Left ventricle myocardium superior (tissue), 1 donor: ENCODE measurements around the gene FRRS1. TPM values are rescaled to one million over a fixed set of nuclear protein-coding genes. Genes with fewer than 3 reads are reported as not detected.
"Not testable (repeated sequence)": the region's sequence is repeated elsewhere in the genome, so short reads cannot be mapped to it uniquely, and the experiment has no call there.

Experiments used
- ATAC-seq: fragments of 200-7000 bp; cut with Tn5 transposase; one replicate; pipeline ENCODE4 v1.9.1; 2020; ENCODE audit warnings: mild to moderate bottlenecking, moderate library complexity
- DNase-seq: peaks from one replicate; pipeline ENCODE4 v3.0.0-alpha.2; 2020
- intact Hi-C: fragments of 100-400 bp; cut with micrococcal nuclease; formaldehyde crosslinking; loops from one replicate; pipeline ENCODE4 v1.11.0; 2022
- long read RNA-seq: library from polyadenylated mRNA; unstranded; transcript quantifications from one replicate; pipeline ENCODE4 v2.0.0, GENCODE V29; 2021
- total RNA-seq: library from RNA; stranded (reverse); fragmentation: NEBNext Ultra II Directional; extraction: Animal tissue kit (Norgen Biotek cat#: 25700); gene quantifications from one replicate; pipeline ENCODE4 v1.2.1, GENCODE V29; 2021
- donor health status: DM: no; HTN: yes; CAD: no; lungs with severe emphysema.

FRRS1 gene
- total RNA-seq = 3.3 TPM
- long read RNA-seq, partial matches to known transcripts = 1 of 2 reads
- long read RNA-seq, other reads (novel, unspliced or antisense) = 1 of 2 reads

DNA sequence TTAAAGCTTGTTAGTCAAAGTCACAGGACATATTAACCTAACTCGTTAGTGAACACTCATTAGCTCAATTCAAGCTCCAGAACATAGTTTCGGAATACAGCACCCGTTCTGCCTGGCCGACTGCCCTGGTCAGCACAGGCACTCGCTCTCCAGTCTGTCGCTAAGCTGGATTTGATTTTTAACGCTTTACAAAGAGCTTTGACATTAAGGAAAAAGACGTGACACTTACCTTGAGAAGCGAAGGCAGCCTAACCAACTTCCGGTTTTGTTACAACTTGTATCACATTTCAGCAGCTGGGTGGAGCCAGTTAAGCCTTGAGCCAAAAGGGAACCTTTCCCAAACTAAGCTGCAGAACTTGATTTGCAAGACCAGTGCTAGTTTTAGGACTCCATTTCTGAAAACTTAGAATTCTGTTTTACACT, at the start of gene FRRS1:
TSS of gene FRRS1 (minus strand) at position 258 of the 423 bp plus-strand sequence. CDS start 17,867 bp downstream, outside the sequence.
- intact Hi-C loops = no loop called here
- peak; percentile 83 for ATAC-seq
- DNase-seq = peak; percentile 71

DNA sequence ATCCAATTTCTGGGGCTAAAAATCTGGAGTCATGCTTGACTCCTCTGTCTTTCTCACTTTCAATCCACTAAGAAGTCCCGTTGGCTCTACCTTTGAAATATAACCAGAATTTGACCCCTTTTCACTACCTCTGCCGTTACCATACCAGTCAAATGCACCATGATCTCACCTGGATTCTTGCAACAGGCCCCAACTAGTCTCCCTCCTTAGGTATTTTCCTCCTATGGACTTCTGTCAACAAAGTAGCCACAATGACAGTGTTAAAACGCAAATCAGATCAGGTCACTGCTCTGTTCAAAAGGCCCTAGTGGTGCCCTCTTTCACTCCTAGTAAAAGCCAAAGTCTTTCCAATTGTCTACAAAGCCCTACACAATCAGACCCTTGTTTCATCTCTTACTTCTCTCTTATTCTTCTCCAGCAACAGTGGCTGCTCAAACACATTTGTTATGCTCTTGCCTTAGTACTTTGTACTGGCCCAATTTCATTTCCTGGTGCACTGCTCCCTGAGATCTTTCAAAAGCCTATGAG, 48.0 kb upstream of the FRRS1 start:
- ATAC-seq = no peak
- intact Hi-C loops = no loop called here
- no peak for DNase-seq

- DNase-seq (no peak), ATAC-seq (no peak)
- intact Hi-C loops = no loop called here
Measured at GRCh38 chr1:99811747-99812146, 45.3 kb upstream of the FRRS1 start.

DNA sequence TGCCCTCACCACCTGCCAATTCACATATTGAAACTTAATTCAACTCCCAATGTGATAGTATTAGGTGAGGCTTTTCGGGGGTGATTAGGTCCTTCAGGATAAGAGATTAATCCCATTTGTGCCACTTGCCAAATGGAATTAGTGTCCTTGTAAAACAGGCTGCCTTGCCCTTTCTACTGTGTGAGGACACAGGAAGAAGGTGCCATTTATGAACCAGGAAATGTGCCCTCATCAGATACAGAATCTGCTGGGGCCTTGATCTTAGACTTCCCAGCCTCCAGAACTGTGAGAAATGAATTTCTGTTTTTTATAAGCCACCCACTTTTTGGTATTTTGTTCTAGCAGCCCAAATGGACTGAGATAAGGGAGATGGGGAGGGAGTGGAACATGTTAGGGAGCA, 44.6 kb upstream of the FRRS1 start:
- ATAC-seq = no peak
- intact Hi-C loops = no loop called here
- DNase-seq = no peak

DNA sequence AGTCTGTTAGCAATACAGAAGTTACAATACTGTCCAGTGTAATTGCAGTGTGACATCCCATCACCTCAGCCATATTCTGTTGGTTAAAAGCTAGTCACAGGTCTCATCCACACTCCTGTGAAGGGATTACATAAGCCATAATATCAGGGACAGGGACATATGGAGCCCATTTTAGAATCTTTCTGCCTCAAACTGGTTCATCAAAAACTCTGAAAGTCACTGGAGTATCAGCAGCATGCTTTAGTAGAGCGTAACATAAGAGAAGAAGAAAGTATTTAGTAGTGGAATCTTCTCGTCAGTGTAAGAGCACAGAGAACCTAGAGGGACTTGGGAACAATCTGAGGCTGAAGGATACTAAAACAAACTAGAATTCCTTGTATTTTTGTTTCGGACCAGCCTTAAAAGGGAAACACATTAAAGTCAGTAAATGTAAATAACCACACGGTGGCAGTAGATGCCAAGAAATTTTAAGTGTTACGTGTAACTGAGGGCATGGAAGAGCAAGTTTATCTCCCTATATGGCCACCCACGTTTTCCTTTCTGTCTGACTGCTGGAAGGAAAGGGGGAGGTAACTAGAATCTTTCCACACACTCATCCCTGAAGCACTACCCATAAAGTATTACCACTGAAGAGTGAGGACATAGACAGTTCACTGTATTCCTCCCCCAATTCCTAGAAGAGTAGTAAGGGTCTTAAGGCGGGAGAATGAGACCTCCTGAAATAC, 42.1 kb upstream of the FRRS1 start:
- no peak for DNase-seq
- intact Hi-C loops = loop anchor here (10.0 kb wide), 1 partner anchor 646 kb away; no protein-coding TSS in a partner anchor

DNA sequence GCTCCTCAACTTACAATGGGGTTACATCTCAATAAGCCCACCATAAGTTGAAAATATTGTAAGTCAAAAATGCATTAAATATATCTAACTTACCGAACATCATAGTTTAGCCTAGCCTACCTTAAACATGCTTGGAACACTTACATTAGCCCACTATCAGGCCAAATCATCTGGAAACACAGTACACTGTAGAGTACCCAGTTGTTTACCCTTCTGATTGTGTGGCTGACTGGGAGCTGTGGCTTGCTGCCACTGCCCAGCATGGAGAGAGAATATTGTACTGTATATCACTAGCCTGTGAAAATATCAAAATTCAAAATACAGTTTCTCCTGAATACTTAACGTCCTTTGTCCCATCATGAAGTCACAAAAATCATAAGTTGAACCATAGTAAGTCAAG, 40.4 kb upstream of the FRRS1 start:
- intact Hi-C loops = loop anchor here (10.0 kb wide), 1 partner anchor 648 kb away; no protein-coding TSS in a partner anchor
- DNase-seq = no peak
- no peak for ATAC-seq

More for the DNA sequence above, 42.1 kb upstream of the FRRS1 start:
- ATAC-seq = peak; percentile 92

DNA sequence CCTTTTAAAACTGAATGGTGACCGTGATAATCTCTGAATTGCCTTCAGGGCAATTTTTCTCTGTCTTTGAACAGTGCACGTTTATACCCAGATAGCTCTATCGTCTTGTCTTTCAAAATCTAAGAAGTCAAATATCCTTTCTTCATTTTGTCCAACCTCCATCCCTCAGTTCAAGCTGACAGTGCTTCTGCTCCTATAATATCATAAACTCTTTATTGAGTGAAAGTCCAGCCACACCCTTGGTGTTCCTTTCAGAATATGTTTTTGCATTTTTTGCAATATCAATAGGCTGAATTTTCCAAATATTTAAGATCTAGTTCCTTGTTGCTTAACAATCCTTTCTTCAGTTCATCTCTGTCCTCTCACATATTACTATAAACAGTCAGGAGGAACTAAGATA, 35.1 kb upstream of the FRRS1 start:
- intact Hi-C loops = loop anchor here (10.0 kb wide), 1 partner anchor 653 kb away; no protein-coding TSS in a partner anchor
- DNase-seq (no peak), ATAC-seq (no peak)

- DNase-seq, ATAC-seq, intact Hi-C loops: not testable (repeated sequence)
Measured at GRCh38 chr1:99793861-99794260, 27.4 kb upstream of the FRRS1 start.

GRCh38 chr1:99789715-99790114, 23.3 kb upstream of the FRRS1 start:
- ATAC-seq = no peak
- no peak for DNase-seq
- intact Hi-C loops = no loop called here

GRCh38 chr1:99788896-99789295, 22.5 kb upstream of the FRRS1 start:
- ATAC-seq (no peak), DNase-seq (no peak)
- intact Hi-C loops = no loop called here

GRCh38 chr1:99786751-99787501, 20.5 kb upstream of the FRRS1 start:
- no peak for ATAC-seq
- intact Hi-C loops = no loop called here
- no peak for DNase-seq

GRCh38 chr1:99784809-99785255, 18.4 kb upstream of the FRRS1 start:
- DNase-seq (no peak), ATAC-seq (no peak)
- intact Hi-C loops = no loop called here

DNA sequence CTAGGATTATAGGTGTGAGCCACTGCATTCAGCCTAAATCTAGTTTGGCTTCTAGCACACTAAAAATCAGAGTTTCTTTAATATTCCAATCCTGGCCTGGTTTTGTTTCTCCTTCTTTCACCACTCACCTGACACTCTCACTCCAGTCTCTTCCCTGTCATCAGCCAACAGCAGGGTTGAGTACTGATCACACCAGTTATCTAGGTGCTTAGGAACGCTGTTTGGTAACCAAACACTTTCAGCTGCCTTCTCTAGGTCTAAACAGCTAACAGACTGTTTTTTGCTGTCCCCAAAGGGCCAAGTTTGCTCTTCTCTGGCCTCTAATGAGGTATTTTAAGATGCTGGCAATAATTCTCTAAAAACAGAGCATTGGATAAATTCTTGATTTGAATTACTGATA, 17.7 kb upstream of the FRRS1 start:
- no peak for DNase-seq
- ATAC-seq = peak; percentile 85
- intact Hi-C loops = no loop called here

DNA sequence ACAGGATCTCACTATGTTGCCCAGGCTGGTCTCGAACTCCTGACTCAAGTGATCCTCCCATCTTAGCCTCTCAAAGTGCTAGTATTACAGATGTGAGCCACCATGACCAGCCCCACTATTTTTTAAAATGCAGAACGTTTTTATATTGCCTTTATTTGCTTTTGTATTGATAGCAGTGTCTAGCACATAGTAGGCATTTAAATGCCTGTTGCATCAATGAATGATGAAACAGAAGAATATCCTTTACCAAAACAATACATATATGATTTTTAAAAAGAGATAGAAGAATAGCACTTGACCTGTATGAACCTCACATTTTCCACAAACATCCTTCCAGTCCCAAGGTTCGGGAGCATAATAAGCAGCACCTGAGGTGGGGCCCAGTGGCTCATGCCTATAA, 16.5 kb upstream of the FRRS1 start:
- DNase-seq (no peak), ATAC-seq (no peak)
- intact Hi-C loops = no loop called here

GRCh38 chr1:99782397-99782796, 16.0 kb upstream of the FRRS1 start:
- DNase-seq (no peak), ATAC-seq (no peak)
- intact Hi-C loops = no loop called here

- intact Hi-C loops = no loop called here
- DNase-seq = peak; percentile 45
- peak; percentile 92 for ATAC-seq
Measured at GRCh38 chr1:99781798-99782197, 15.4 kb upstream of the FRRS1 start.

- ATAC-seq (no peak), DNase-seq (no peak)
- intact Hi-C loops = no loop called here
Measured at GRCh38 chr1:99777752-99778151, 11.3 kb upstream of the FRRS1 start.

GRCh38 chr1:99776120-99776519, 9.7 kb upstream of the FRRS1 start:
- intact Hi-C loops = no loop called here
- ATAC-seq (no peak), DNase-seq (no peak)

GRCh38 chr1:99772809-99773208, 6.4 kb upstream of the FRRS1 start:
- DNase-seq (no peak), ATAC-seq (no peak)
- intact Hi-C loops = no loop called here

DNA sequence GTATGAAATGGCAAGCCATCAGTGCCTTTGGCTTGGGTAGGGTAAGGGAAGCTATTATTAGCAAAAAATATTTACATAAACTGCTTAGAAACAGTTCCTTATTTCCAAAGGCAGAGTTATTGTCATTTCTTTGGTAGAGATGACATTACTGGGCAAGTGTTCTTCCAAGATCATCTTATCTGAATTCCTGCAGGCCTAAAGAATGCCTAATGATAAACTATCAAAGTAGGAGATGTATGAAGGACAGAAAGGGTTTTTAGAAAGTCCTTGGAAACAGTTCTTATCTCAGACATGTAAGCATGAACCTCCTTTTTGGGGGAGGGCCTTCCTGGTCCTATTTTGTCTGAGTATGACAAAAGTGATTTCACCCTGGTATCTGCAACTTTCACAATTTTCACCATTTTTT, 5.1 kb upstream of the FRRS1 start:
- intact Hi-C loops = no loop called here
- no peak for ATAC-seq
- DNase-seq = no peak
